HFF-Myc (cell line): ENCODE measurements around the gene C1orf159.

Experiments
- DNase-seq: peaks from one replicate; pipeline ENCODE4 v3.0.0-alpha.2; 2011; ENCODE audit warnings: low read depth; ENCODE audit errors: extremely low read depth
- H3K4me3 ChIP-seq: replicated peaks from 2 replicates; pipeline ENCODE4 v1.5.1; 2011; ENCODE audit warnings: low read depth, mild to moderate bottlenecking, control low read depth, low read length
- CTCF ChIP-seq: IDR thresholded peaks from 2 replicates; pipeline ENCODE4 v1.5.1; 2012; ENCODE audit warnings: mild to moderate bottlenecking, low read depth, low read length, control low read depth; ENCODE audit errors: missing control alignments

Gene C1orf159

GRCh38 chr1:1124786-1125642 lies 9.1 kb upstream of the C1orf159 start:
- TF ChIP-seq CTCF = no peak
- H3K4me3 ChIP-seq = no peak overlapping the region
- DNase-seq = no peak

GRCh38 chr1:1124508-1124785 lies 8.6 kb upstream of the C1orf159 start:
- no peak for TF ChIP-seq CTCF

GRCh38 chr1:1123581-1124507 lies 8.0 kb upstream of the C1orf159 start:
- no peak overlapping the region for H3K4me3 ChIP-seq
- DNase-seq = no peak
- no peak for TF ChIP-seq CTCF

More at GRCh38 chr1:1124508-1124785, 8.6 kb upstream of the C1orf159 start:
- H3K4me3 ChIP-seq = no peak overlapping the region
- DNase-seq = no peak

GRCh38 chr1:1122981-1123480 lies 7.1 kb upstream of the C1orf159 start:
- no peak for DNase-seq
- no peak overlapping the region for H3K4me3 ChIP-seq
- no peak for TF ChIP-seq CTCF

GRCh38 chr1:1122078-1122811 lies 6.4 kb upstream of the C1orf159 start:
- TF ChIP-seq CTCF = peak; percentile 84
- no peak for DNase-seq
- H3K4me3 ChIP-seq = no peak overlapping the region

GRCh38 chr1:1121611-1122077 lies 5.8 kb upstream of the C1orf159 start:
- no peak for DNase-seq
- TF ChIP-seq CTCF = no peak
- no peak overlapping the region for H3K4me3 ChIP-seq
